Eye (tissue), 1 donor: ENCODE data around the gene CDC34.

Experiments used
- DNase-seq: peaks from one replicate; pipeline ENCODE4 v3.0.0-alpha.2; 2015

CDC34 gene

DNA sequence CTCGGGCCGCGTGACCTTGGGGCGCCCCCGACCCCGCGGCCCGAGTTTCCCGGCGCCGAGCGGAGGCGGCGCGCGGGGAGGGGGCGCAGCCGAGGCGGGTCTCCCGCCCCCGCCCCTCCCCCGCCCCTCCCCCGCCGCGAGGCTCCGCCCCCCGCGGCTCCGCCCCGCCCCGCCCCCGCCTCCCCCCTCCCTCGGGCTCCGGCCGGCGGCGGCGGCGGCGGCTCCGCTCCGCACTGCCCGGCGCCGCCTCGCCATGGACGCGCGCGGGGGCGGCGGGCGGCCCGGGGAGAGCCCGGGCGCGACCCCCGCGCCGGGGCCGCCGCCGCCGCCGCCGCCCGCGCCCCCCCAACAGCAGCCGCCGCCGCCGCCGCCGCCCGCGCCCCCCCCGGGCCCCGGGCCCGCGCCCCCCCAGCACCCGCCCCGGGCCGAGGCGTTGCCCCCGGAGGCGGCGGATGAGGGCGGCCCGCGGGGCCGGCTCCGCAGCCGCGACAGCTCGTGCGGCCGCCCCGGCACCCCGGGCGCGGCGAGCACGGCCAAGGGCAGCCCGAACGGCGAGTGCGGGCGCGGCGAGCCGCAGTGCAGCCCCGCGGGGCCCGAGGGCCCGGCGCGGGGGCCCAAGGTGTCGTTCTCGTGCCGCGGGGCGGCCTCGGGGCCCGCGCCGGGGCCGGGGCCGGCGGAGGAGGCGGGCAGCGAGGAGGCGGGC is 58.3 kb downstream of the CDC34 start, which contains the start of gene HCN2:
HCN2 (plus strand) TSS at position 189 of the 703 bp plus-strand sequence; CDS start at position 254, 65 bp downstream.
- DNase-seq, result no peak

DNA sequence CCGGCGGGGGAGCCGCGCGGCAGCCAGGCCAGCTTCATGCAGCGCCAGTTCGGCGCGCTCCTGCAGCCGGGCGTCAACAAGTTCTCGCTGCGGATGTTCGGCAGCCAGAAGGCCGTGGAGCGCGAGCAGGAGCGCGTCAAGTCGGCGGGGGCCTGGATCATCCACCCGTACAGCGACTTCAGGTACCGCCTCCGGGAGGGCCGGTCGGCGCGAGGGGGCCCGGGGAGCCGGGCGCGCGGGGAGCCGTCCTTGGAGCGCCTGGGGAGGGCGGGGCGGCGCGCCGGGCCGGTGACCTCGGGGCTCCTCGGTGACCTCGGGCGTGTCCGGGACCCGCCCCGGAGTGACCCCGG is 58.8 kb downstream of the CDC34 start:
- no peak for DNase-seq

DNA sequence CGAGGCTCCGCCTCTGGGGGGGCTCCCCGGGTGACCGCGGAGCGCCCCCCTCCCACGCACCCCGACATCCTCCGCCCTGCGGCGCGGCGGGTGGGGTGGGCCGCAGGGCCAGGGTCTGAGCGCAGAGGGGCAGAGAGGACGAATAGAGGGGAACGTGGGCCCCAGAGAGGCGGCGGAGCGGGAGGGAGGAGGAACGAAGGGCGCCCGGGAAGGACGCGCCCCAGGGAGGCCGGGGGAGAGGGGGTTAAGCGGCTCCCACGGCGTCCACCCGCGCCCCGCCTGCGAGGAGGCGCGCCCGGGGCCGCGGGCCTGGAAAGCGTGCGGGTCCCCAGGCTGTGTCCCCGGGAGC is 59.2 kb downstream of the CDC34 start:
- DNase-seq, result no peak

DNA sequence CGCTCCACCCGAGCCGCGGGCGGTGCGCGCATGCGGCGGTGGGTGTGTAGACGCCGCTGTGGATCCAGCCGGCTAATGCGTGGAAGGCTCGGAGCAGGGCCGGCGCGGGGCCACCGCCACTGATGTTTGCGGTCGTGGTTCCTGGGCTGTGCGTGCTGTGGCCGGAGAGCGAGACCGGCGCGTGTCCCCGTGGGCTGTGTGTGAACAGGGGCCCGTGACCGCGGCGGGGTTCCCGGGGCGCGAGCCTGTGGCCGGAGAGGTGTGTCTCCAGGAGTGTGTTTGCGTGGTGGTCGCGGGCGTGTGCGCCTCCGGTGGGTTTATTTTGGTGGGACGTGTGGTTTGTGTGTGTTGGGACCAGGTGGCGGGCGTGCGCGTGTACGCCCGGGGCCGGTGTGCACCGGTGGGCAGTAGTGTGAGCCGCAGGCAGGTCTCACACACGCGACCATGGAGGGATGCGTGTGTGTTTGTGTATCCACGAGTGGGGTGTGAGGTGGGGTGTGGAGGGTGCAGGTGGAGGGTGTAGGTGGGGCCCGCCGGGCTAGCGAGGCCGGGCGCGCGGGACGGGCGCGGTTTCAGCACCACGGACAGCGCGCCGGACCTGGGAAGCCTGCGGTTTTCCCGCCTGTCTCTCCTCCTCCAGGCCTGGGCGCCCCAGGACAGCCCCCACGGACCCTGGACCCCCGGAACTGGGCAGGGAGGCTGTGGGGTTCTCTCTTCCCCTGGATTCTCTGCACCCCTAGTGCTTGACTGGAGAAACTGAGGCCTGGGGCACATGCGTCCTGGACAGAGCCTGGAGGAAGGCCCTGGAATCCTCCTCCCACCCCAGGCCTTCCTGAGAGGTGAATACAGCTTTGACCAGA is 59.8 kb downstream of the CDC34 start:
- peak; percentile 67 for DNase-seq
